Stimulated activated naive B cell treated with anti-CD40 and anti-IgM and Interleukin-4, amounts not matched to agents 10 μg/mL and 1 μg/mL and 100 μg/mL, for 72 hours (primary cell): Measurements from ENCODE around the gene TRIM40.
A peak's percentile ranks its signal among the peaks of the same experiment; 100 is the strongest.

Experiments used
- ATAC-seq, 2 donors: fragments of 150-1000 bp; cut with Tn5 transposase; replicated peaks; 2 replicates each; pipeline ENCODE4 v1.10.0; 2021; ENCODE audit warnings: moderate library complexity in 1 of 2
- DNase-seq: peaks from one replicate; pipeline ENCODE4 v3.0.0; 2021
- H3K27ac Mint-ChIP-seq: one replicate; pipeline ENCODE4 v1.8.0; 2022; ENCODE audit warnings: mild to moderate bottlenecking, mixed read lengths
- H3K27me3 Mint-ChIP-seq, 2 donors: one replicate each; pipeline ENCODE4 v1.8.0; 2022; ENCODE audit warnings: mixed read lengths in 2 of 2
- H3K36me3 Mint-ChIP-seq, 2 donors: one replicate each; pipeline ENCODE4 v1.8.0; 2022; ENCODE audit warnings: mixed read lengths in 2 of 2, mild to moderate bottlenecking in 1 of 2
- H3K4me1 Mint-ChIP-seq, 2 donors: one replicate each; pipeline ENCODE4 v1.8.0; 2022; ENCODE audit warnings: mixed read lengths in 2 of 2, mild to moderate bottlenecking in 1 of 2
- H3K4me3 Mint-ChIP-seq, 2 donors: one replicate each; pipeline ENCODE4 v1.8.0; 2022; ENCODE audit warnings: mild to moderate bottlenecking in 2 of 2, mixed read lengths in 2 of 2, moderate library complexity in 1 of 2
- H3K9me3 Mint-ChIP-seq, 2 donors: one replicate each; pipeline ENCODE4 v1.8.0; 2022; ENCODE audit warnings: mixed read lengths in 2 of 2, mild to moderate bottlenecking in 1 of 2

TRIM40 gene

DNA sequence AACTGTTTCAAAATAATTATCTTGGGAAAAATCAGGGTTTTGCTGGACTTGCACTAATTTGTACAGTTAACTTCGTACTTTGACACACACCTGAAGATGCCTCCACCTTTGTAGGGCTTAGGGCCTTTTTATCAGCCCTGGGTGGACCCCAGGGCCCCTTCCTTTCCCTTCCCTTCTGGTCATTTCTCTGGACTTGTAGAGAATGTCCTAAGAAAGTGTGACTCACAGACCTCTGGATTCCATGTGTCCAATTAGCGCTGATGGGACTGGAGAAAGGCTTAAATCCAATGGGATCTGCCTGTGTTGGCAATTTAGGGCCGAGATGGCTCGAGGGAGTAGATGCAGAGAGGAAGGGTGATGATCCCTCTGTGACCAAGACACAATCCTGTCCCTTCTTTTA lies 36.7 kb downstream of the TRIM40 start:
- H3K27me3 Mint-ChIP-seq = peaks cover 61 to 83% of the 10 kb centered on the region in 2 donors
- no peak overlapping the region for H3K27ac Mint-ChIP-seq
- ATAC-seq (no peak), DNase-seq (no peak)
- no peaks in the 10 kb centered on the region for H3K36me3 Mint-ChIP-seq
- H3K9me3 Mint-ChIP-seq = no peaks in the 10 kb centered on the region
- peak overlapping the region; percentile 41 to 75 for H3K4me3 Mint-ChIP-seq
- peaks cover 7 to 11% of the 10 kb centered on the region in 2 donors for H3K4me1 Mint-ChIP-seq

DNA sequence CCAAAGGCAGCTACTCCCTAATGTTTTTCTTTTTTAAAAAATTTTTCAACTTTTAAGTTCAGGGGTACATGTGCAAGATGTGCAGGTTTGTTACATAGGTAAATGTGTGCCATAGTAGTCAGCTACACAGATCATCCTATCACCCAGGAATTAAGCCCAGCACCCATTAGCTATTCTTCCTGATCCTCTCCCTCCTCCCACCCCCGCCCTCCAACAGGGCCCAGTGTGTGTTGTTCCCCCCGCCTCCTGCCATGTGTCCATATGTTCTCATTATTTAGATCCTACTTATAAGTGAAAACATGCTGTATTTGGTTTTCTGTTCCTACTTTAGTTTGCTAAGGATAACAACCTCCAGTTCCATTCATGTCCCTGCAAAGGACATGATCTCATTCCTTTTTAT lies 39.8 kb downstream of the TRIM40 start:
- Mint-ChIP-seq H3K27ac (no peak overlapping the region), H3K9me3 (peaks cover 2 to 6% of the 10 kb centered on the region in 2 donors), H3K36me3 (no peaks in the 10 kb centered on the region), H3K27me3 (peaks cover 50 to 74% of the 10 kb centered on the region in 2 donors), H3K4me1 (peaks cover 4 to 11% of the 10 kb centered on the region in 2 donors), H3K4me3 (no peak overlapping the region)
- no peak for DNase-seq
- ATAC-seq = no peak

DNA sequence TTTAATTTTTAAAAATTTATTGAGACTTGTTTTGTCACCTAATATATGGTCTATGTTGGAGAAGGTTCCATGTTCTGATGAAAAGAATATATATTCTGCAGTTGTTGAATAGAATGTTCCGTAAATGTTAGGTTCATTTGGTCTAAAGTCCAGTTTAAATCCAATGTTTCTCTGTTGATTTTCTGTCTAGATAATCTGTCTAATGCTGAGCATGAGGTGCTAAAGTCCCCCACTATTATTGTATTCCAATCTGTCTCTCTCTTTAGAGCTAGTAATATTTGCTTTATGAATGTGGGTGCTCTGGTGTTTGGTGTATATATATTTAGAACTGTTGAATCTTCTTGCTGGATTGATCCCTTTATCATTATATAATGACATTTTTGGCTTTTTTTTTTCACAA lies 42.9 kb downstream of the TRIM40 start:
- Mint-ChIP-seq H3K9me3 (peaks cover 6 to 8% of the 10 kb centered on the region in 2 donors), H3K36me3 (no peaks in the 10 kb centered on the region), H3K4me1 (peaks cover 0 to 5% of the 10 kb centered on the region in 2 donors), H3K27me3 (peaks cover 33 to 49% of the 10 kb centered on the region in 2 donors), H3K4me3 (no peak overlapping the region), H3K27ac (no peak overlapping the region)
- DNase-seq (no peak), ATAC-seq (no peak)

DNA sequence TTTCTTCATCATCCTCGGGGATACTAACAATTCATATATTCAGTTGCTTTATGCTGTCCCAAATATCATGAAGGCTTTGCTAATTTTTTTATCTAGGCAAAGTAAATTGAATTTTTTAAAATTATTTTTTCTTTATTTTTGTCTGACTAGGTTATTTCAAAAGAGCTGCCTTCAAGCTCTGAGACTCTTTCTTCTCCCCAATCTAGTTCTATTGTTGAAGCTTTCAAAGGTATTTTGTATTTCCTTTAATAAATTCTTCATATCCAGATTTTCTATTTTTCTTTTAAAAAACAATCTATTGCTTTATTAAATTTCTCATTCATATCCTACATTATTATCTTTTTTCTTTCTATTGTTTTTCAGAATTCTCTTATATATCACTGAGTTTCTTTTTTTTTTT lies 44.2 kb downstream of the TRIM40 start:
- ATAC-seq (no peak), DNase-seq (no peak)
- H3K27ac Mint-ChIP-seq = no peak overlapping the region
- H3K27me3 Mint-ChIP-seq = peaks cover 33 to 43% of the 10 kb centered on the region in 2 donors
- no peak overlapping the region for H3K4me3 Mint-ChIP-seq
- H3K4me1 Mint-ChIP-seq = peaks cover 0 to 2% of the 10 kb centered on the region in 2 donors
- H3K9me3 Mint-ChIP-seq = peaks cover 6 to 8% of the 10 kb centered on the region in 2 donors
- H3K36me3 Mint-ChIP-seq = peaks cover 7 to 11% of the 10 kb centered on the region in 2 donors

GRCh38 chr6:30184417-30185031 lies 48.6 kb downstream of the TRIM40 start:
- H3K36me3 Mint-ChIP-seq = peaks cover 37% of the 10 kb centered on the region in 2 donors
- H3K9me3 Mint-ChIP-seq = peaks cover under 1 to 7% of the 10 kb centered on the region in 2 donors
- DNase-seq = no peak
- H3K27ac Mint-ChIP-seq = peak overlapping the region; percentile 60
- no peak overlapping the region for H3K4me3 Mint-ChIP-seq
- H3K27me3 Mint-ChIP-seq = peaks cover under 1 to 2% of the 10 kb centered on the region in 2 donors
- H3K4me1 Mint-ChIP-seq = peaks cover 0 to 2% of the 10 kb centered on the region in 2 donors
- no peak for ATAC-seq

GRCh38 chr6:30185846-30186484 lies 50.0 kb downstream of the TRIM40 start:
- no peak for ATAC-seq
- Mint-ChIP-seq H3K9me3 (peaks cover 0 to 5% of the 10 kb centered on the region in 2 donors), H3K4me3 (no peak overlapping the region), H3K27me3 (no peaks in the 10 kb centered on the region), H3K36me3 (peaks cover 44 to 48% of the 10 kb centered on the region in 2 donors), H3K27ac (peak overlapping the region; percentile 65), H3K4me1 (peaks cover 0 to 2% of the 10 kb centered on the region in 2 donors)
- DNase-seq = no peak

DNA sequence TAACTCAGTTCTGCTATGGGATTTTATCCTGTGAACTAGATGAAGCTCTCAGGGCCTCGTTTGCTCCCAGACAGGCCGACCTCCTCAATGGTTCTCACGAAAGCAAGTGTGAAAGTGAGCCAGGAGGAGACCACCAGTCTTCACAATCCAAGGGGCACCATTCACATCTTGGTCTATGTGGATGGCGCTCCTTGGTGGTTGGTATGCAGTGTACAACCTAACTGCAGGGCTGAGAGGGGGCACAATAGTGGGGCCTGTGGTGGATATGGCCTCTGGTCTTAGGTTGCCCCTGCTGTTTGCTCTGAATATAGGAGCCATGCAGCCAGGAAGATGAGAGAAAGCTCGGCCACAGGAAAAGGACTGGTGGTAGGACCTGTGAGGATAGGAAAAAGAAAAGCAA lies 52.6 kb downstream of the TRIM40 start:
- ATAC-seq = no peak
- peak overlapping the region; percentile 2 for H3K27ac Mint-ChIP-seq
- H3K36me3 Mint-ChIP-seq = peaks cover 52 to 59% of the 10 kb centered on the region in 2 donors

GRCh38 chr6:30192076-30192475 lies 56.1 kb downstream of the TRIM40 start:
- Mint-ChIP-seq H3K4me3 (no peak overlapping the region), H3K4me1 (peaks cover 6 to 11% of the 10 kb centered on the region in 2 donors), H3K27ac (no peak overlapping the region), H3K9me3 (no peaks in the 10 kb centered on the region), H3K36me3 (peaks cover 43 to 50% of the 10 kb centered on the region in 2 donors), H3K27me3 (no peaks in the 10 kb centered on the region)
- ATAC-seq (no peak), DNase-seq (no peak)

More for the DNA sequence above, 52.6 kb downstream of the TRIM40 start:
- Mint-ChIP-seq H3K4me3 (no peak overlapping the region), H3K9me3 (no peaks in the 10 kb centered on the region), H3K4me1 (peaks cover 0 to 2% of the 10 kb centered on the region in 2 donors), H3K27me3 (no peaks in the 10 kb centered on the region)
- DNase-seq = no peak

DNA sequence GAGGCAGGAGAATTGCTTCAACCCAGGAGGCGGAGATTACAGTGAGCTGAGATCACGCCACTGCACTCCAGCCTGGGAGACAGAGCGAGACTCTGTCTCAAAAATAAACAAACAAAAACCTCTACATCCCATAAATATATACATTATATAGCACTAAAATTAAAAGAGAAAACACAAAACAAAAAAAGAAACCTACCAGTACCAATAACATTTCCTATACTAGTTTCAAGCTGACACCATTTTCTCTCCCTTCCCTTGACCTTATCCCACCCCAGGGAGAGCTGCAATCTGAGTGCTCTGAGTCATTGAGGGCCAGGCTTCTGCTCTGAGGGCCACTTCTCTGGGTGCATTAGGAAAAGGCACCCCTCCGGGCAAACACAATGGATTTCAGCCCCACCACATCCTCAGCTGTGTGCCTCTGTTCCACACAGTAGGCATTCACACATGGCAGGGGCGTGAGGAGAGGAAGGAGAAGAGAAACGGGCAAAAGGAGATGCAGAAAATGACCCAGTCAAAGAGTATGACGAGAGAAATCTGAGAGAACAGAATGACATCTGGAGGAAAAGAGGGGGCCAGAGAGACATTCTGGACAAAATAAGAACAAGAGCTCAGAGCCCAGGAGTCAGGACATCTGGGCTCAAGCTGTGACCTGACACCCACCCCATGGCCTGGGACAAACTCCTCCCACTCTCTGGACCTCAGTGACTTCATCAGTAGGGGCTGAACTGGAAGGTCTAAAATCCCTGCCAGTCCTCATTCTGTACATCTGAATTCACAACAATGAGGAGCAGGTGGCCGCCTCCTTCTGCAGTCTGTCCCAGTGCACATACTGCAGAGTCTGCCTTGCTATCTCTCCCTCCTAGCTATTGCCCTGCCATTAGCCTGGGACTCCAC lies 59.1 kb downstream of the TRIM40 start:
- H3K36me3 Mint-ChIP-seq = peaks cover 35 to 52% of the 10 kb centered on the region in 2 donors
- ATAC-seq (no peak), DNase-seq (no peak)
- H3K9me3 Mint-ChIP-seq = no peaks in the 10 kb centered on the region
- H3K27me3 Mint-ChIP-seq = no peaks in the 10 kb centered on the region
- peaks cover 12 to 30% of the 10 kb centered on the region in 2 donors for H3K4me1 Mint-ChIP-seq
- peak overlapping the region; percentile 15 for H3K27ac Mint-ChIP-seq
- H3K4me3 Mint-ChIP-seq = no peak overlapping the region

GRCh38 chr6:30195951-30196350 lies 60.0 kb downstream of the TRIM40 start:
- Mint-ChIP-seq H3K9me3 (no peaks in the 10 kb centered on the region), H3K27ac (no peak overlapping the region), H3K4me1 (peaks cover 18 to 39% of the 10 kb centered on the region in 2 donors), H3K36me3 (peaks cover 40 to 55% of the 10 kb centered on the region in 2 donors), H3K4me3 (no peak overlapping the region), H3K27me3 (no peaks in the 10 kb centered on the region)
- DNase-seq (no peak), ATAC-seq (no peak)

GRCh38 chr6:30196376-30196775 lies 60.4 kb downstream of the TRIM40 start:
- Mint-ChIP-seq H3K36me3 (peaks cover 38 to 52% of the 10 kb centered on the region in 2 donors), H3K4me3 (no peak overlapping the region), H3K27me3 (no peaks in the 10 kb centered on the region), H3K27ac (no peak overlapping the region), H3K4me1 (peaks cover 22 to 43% of the 10 kb centered on the region in 2 donors), H3K9me3 (no peaks in the 10 kb centered on the region)
- ATAC-seq = no peak
- DNase-seq = no peak
